K562 treated with DMSO at 1 percent for 12 hours (cell line): ENCODE data around the gene SERTAD1. TPM values are rescaled to one million over a fixed set of nuclear protein-coding genes. Genes with fewer than 3 reads are reported as not detected.

Source experiments
- total RNA-seq: library from RNA; unstranded; fragments of 300-600 nt; gene quantifications from 2 replicates; pipeline ENCODE4 v1.2.3, GENCODE V29; 2022; ENCODE audit not compliant: insufficient read depth

The SERTAD1 gene
- 35.0 and 44.4 TPM in 2 replicates for total RNA-seq

GRCh38 chr19:40425450-40426287 lies at the start of gene SERTAD1:
SERTAD1 (minus strand) TSS chr19:40425992; CDS start chr19:40423546, 2,446 bp downstream.

GRCh38 chr19:40466985-40467734 lies 41.4 kb upstream of the SERTAD1 start, which contains the start of gene SPTBN4:
SPTBN4 (plus strand) TSS chr19:40467001; CDS start chr19:40472622, 5,621 bp downstream.

GRCh38 chr19:40465557-40466218 lies 39.9 kb upstream of the SERTAD1 start, which contains the start of gene BLVRB:
BLVRB (minus strand) TSS chr19:40465745; CDS start chr19:40465688, 57 bp downstream.

GRCh38 chr19:40444000-40444824 lies 18.4 kb upstream of the SERTAD1 start, which contains the start of gene SERTAD3:
SERTAD3 (minus strand) TSS chr19:40444335; CDS start chr19:40442080, 2,255 bp downstream.

GRCh38 chr19:40413291-40413845 lies 12.4 kb downstream of the SERTAD1 start, which contains the start of gene PRX:
PRX (minus strand) TSS chr19:40413378; CDS start chr19:40407932, 5,446 bp downstream.

GRCh38 chr19:40390084-40390742 lies 35.6 kb downstream of the SERTAD1 start, which contains the start of gene HIPK4:
HIPK4 (minus strand) TSS chr19:40390181; CDS start chr19:40389902, 279 bp downstream.

Other genes with a start within 250 kb of the SERTAD1 start
- gene MAP3K10, start 234.6 kb downstream of the SERTAD1 start, total RNA-seq = 13.6 and 16.6 TPM in 2 replicates
- gene TTC9B, start 207.6 kb downstream of the SERTAD1 start, total RNA-seq = not detected in 2 replicates
- gene CCNP, start 199.3 kb downstream of the SERTAD1 start, total RNA-seq = not detected in 2 replicates
- 18.8 and 58.1 TPM in 2 replicates for gene AKT2, start 140.6 kb downstream of the SERTAD1 start, total RNA-seq
- gene C19orf47, start 77.6 kb downstream of the SERTAD1 start, total RNA-seq = 11.3 and 21.5 TPM in 2 replicates
- 635 and 828 TPM in 2 replicates for gene PLD3, start 77.3 kb downstream of the SERTAD1 start, total RNA-seq
- gene HIPK4, start 35.8 kb downstream of the SERTAD1 start, total RNA-seq = 1.00 TPM in 1 of 2 replicates, not detected in the other
- 4.7 and 6.4 TPM in 2 replicates for gene PRX, start 12.6 kb downstream of the SERTAD1 start, total RNA-seq
- 26.1 and 27.1 TPM in 2 replicates for gene SERTAD3, start 18.3 kb upstream of the SERTAD1 start, total RNA-seq
- 668 and 1,140 TPM in 2 replicates for gene BLVRB, start 39.8 kb upstream of the SERTAD1 start, total RNA-seq
- 1.8 and 2.9 TPM in 2 replicates for gene SPTBN4, start 41.0 kb upstream of the SERTAD1 start, total RNA-seq
- 88.2 and 101 TPM in 2 replicates for gene SHKBP1, start 150.9 kb upstream of the SERTAD1 start, total RNA-seq
- gene LTBP4, start 175.4 kb upstream of the SERTAD1 start, total RNA-seq = 129 and 206 TPM in 2 replicates